ENCODE measurements around the gene ARHGAP18.

DNA sequence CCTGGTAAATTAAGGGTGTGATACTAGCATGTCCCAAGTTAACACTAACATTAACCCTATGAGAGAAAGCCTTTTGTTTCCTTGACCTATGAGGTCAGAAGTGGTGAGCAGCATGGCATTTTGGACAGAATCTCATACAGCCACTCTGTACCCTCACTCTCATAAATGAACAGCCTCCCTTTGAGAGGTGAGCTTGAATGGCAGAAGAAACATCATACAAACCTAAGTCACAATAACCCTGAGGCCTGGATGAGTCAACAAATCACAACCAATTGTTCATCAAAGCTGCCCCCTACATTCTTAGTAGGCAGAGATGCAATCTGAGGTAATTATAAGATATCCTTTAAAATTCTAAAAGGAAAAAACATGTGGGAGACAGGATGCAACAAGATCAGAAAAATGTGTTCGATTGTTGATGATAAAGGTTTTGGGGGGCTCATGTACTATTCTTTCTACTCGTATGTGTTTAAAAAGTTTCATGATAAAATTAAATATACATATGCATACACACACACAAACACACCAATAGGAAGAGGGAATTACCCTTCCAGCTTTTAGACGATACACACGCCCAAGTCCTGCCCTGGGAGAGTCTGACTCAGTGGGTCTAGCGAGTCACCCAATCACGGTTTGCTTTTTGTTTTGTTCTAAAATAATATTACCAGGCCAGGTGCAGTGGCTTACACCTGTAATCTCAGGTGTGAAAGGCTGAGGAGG, 117.3 kb downstream of the ARHGAP18 start:
- TF ChIP-seq NFRKB (IDR thresholded peaks at IDR 0.05) (no peak), FOXM1 (IDR thresholded peaks at IDR 0.05; ENCODE audit: borderline replicate concordance) (no peak), FOXK2 (IDR thresholded peaks at IDR 0.05) (no peak), CTBP1 (IDR thresholded peaks at IDR 0.05; ENCODE audit: borderline replicate concordance) (no peak)
- TF ChIP-seq, protein P1, sequence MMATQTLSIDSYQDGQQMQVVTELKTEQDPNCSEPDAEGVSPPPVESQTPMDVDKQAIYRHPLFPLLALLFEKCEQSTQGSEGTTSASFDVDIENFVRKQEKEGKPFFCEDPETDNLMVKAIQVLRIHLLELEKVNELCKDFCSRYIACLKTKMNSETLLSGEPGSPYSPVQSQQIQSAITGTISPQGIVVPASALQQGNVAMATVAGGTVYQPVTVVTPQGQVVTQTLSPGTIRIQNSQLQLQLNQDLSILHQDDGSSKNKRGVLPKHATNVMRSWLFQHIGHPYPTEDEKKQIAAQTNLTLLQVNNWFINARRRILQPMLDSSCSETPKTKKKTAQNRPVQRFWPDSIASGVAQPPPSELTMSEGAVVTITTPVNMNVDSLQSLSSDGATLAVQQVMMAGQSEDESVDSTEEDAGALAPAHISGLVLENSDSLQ (IDR thresholded peaks at IDR 0.05), result no peak
